Measurements from ENCODE around the gene WWOX. TPM values are rescaled to one million over a fixed set of nuclear protein-coding genes. Genes with fewer than 3 reads are reported as not detected.

Gene WWOX
- total and polyA plus RNA-seq, 2 of the 13 experiments (the other 11 are each of a cell fraction or from before 2014, with no cell fraction given) = 9.1 to 37.4 TPM

- no peak for TF ChIP-seq ZBTB2 (CRISPR knock-in tag; IDR thresholded peaks at IDR 0.05; ENCODE audit: low read depth)
- TF ChIP-seq ATM (IDR thresholded peaks at IDR 0.05; ENCODE audit: borderline replicate concordance) = no peak
- TF ChIP-seq ZNF816 (CRISPR knock-in tag; IDR thresholded peaks at IDR 0.05; ENCODE audit: borderline replicate concordance) = 0 out of 2 replicates have a peak, but pooled peaks have one; percentile 63
- TF ChIP-seq NCOA2 (CRISPR knock-in tag; IDR thresholded peaks at IDR 0.05) = peak; percentile 79
- TF ChIP-seq TGIF2 (CRISPR knock-in tag; IDR thresholded peaks at IDR 0.05) = no peak
- TF ChIP-seq ZNF737 (CRISPR knock-in tag; IDR thresholded peaks at IDR 0.05; ENCODE audit: borderline replicate concordance) = no peak
- TF ChIP-seq KDM5B (CRISPR knock-in tag; IDR thresholded peaks at IDR 0.05; ENCODE audit: borderline replicate concordance) = no peak
- no peak for TF ChIP-seq EED (CRISPR knock-in tag; IDR thresholded peaks at IDR 0.05)
- no peak; the same call in 1 of the 2 replicates for TF ChIP-seq GATA4 (IDR thresholded peaks at IDR 0.05; ENCODE audit: borderline replicate concordance, low read depth)
- TF ChIP-seq ZNF839 (CRISPR knock-in tag; IDR thresholded peaks at IDR 0.05; ENCODE audit: borderline replicate concordance) = no peak
- TF ChIP-seq ZNF33B (CRISPR knock-in tag; IDR thresholded peaks at IDR 0.05) = no peak
- no peak for TF ChIP-seq ZNF879 (CRISPR knock-in tag; IDR thresholded peaks at IDR 0.05)
- no peak for TF ChIP-seq NFKBIZ (CRISPR knock-in tag; IDR thresholded peaks at IDR 0.05)
- no peak for TF ChIP-seq U2AF2 (IDR thresholded peaks at IDR 0.05; ENCODE audit: low read depth, low read length)
- no peak for TF ChIP-seq TSC22D2 (CRISPR knock-in tag; IDR thresholded peaks at IDR 0.05; ENCODE audit: borderline replicate concordance)
- no peak for TF ChIP-seq NAIF1 (CRISPR knock-in tag; IDR thresholded peaks at IDR 0.05; ENCODE audit: borderline replicate concordance)
- TF ChIP-seq CENPX (CRISPR knock-in tag; IDR thresholded peaks at IDR 0.05) = no peak
- TF ChIP-seq ELK4 (CRISPR knock-in tag; IDR thresholded peaks at IDR 0.05; ENCODE audit: borderline replicate concordance) = no peak
- TF ChIP-seq TIGD3 (CRISPR knock-in tag; IDR thresholded peaks at IDR 0.05; ENCODE audit: borderline replicate concordance) = no peak
- TF ChIP-seq FOXK2 (IDR thresholded peaks at IDR 0.05) = no peak
- no peak for TF ChIP-seq SP2 (CRISPR knock-in tag; IDR thresholded peaks at IDR 0.05)
- 0 out of 2 replicates have a peak, but pooled peaks have one; percentile 47 for TF ChIP-seq ZNF792 (CRISPR knock-in tag; IDR thresholded peaks at IDR 0.05)
- 0 out of 2 replicates have a peak, but pooled peaks have one; percentile 13 for TF ChIP-seq ZNF580 (CRISPR knock-in tag; IDR thresholded peaks at IDR 0.05; ENCODE audit: borderline replicate concordance, low read depth)
- no peak for TF ChIP-seq POGZ (CRISPR knock-in tag; IDR thresholded peaks at IDR 0.05)
- no peak for TF ChIP-seq ZSCAN30 (CRISPR knock-in tag; IDR thresholded peaks at IDR 0.05)
- TF ChIP-seq ZNF710 (CRISPR knock-in tag; IDR thresholded peaks at IDR 0.05; ENCODE audit: borderline replicate concordance) = no peak
- no peak for TF ChIP-seq ZNF616 (CRISPR knock-in tag; IDR thresholded peaks at IDR 0.05; ENCODE audit: low read depth)
Observed at GRCh38 chr16:78133919-78134318, 34.5 kb downstream of the WWOX start (continued).
